HCT116 (cell line): Measurements from ENCODE around the gene KIAA0825. TPM values are rescaled to one million over a fixed set of nuclear protein-coding genes. Genes with fewer than 3 reads are reported as not detected.

Experiments used
- ATAC-seq: fragments of 200-7000 bp; cut with Tn5 transposase; 2 replicates; pipeline ENCODE4 v1.9.1; 2020; ENCODE audit warnings: mild to moderate bottlenecking, moderate library complexity
- BruUV-seq: library from RNA; stranded (reverse); fragments of 400-500 nt; replicated peaks from 2 replicates; lab custom pipeline; 2021; lab: Mats Ljungman, UMichigan
- CTCF ChIA-PET: fragments of 300-600 bp; sonication (Branson Sonifier 250); formaldehyde crosslinking; loops from one replicate; lab custom pipeline; 2021; ENCODE audit warnings: antibody characterized with exemption; lab: Charles Lee
- POLR2A ChIA-PET: fragments of 300-600, 350-600 bp; sonication (Branson Sonifier 250); formaldehyde crosslinking; loops from one replicate; lab custom pipeline; 2021; ENCODE audit warnings: antibody characterized with exemption; lab: Charles Lee
- RAD21 ChIA-PET, 2 experiments: fragments of 300-600 bp; sonication (Branson Sonifier 250); formaldehyde crosslinking; loops; one replicate each; lab custom pipeline; 2023; ENCODE audit warnings: low total read pairs in 2 of 2; ENCODE audit not compliant: uncharacterized antibody in 2 of 2, unreplicated experiment in 2 of 2, low non-redundant PET in 1 of 2; lab: Charles Lee
- DNase-seq: peaks from one replicate; pipeline ENCODE4 v3.0.0-alpha.2; 2010; ENCODE audit warnings: low read depth, low spot score
- H2AFZ ChIP-seq: fragments of 200-600 bp; shearing (Covaris generic), sonication (generic); 2 replicates; pipeline ENCODE4 v1.6.1; 2017; ENCODE audit warnings: low read depth, mixed run types, mixed read lengths, antibody characterized with exemption, low read length; ENCODE audit not compliant: poor library complexity, severe bottlenecking
- H3K27ac ChIP-seq: 2 replicates; pipeline ENCODE4 v1.5.1; 2012; ENCODE audit warnings: low read depth, low read length
- H3K27me3 ChIP-seq: fragments of 200-600 bp; sonication (generic); 2 replicates; pipeline ENCODE4 v1.6.1; 2016; ENCODE audit warnings: mixed run types, low read length, mixed read lengths; ENCODE audit not compliant: insufficient read depth
- H3K36me3 ChIP-seq, 2 experiments: fragments of 200-500 bp in 1 of 2; fragments of 200-600 bp in 1 of 2; sonication (Bioruptor generic) in 1 of 2; sonication (generic) in 1 of 2; 2 replicates each; pipeline versions ENCODE4 v1.5.1 to v1.6.1; 2014 to 2016; ENCODE audit warnings: low read length in 2 of 2, inconsistent platforms in 1 of 2, mixed read lengths in 1 of 2, mixed run types in 1 of 2; ENCODE audit not compliant: insufficient read depth in 2 of 2, control insufficient read depth in 1 of 2
- H3K4me1 ChIP-seq, 2 experiments: fragments of 200-600 bp in 1 of 2; sonication (generic) in 1 of 2; 2 replicates each; pipeline versions ENCODE4 v1.5.1 to v1.6.1; 2012 to 2017; ENCODE audit warnings: low read length in 2 of 2, inconsistent platforms in 1 of 2, mild to moderate bottlenecking in 1 of 2, mixed read lengths in 1 of 2, mixed run types in 1 of 2, moderate library complexity in 1 of 2; ENCODE audit not compliant: insufficient read depth in 2 of 2, control insufficient read depth in 1 of 2
- H3K4me2 ChIP-seq: fragments of 200-600 bp; sonication (generic); 2 replicates; pipeline ENCODE4 v1.6.1; 2017; ENCODE audit warnings: mixed run types, low read length, mixed read lengths
- H3K4me3 ChIP-seq, 2 experiments: fragments of 200-600 bp in 1 of 2; sonication (generic) in 1 of 2; replicated peaks in 1 of 2; 2 replicates each; pipeline ENCODE4 v1.5.1; 2011 to 2016; ENCODE audit warnings: low read length in 2 of 2, control low read depth in 1 of 2, low read depth in 1 of 2, mild to moderate bottlenecking in 1 of 2, mixed read lengths in 1 of 2, mixed run types in 1 of 2
- H3K79me2 ChIP-seq: fragments of 200-600 bp; sonication (generic); 2 replicates; pipeline ENCODE4 v1.6.1; 2017; ENCODE audit warnings: mild to moderate bottlenecking, mixed run types, low read length, moderate library complexity, mixed read lengths; ENCODE audit not compliant: insufficient read depth
- H3K9ac ChIP-seq: fragments of 200-600 bp; sonication (generic); 2 replicates; pipeline ENCODE4 v1.6.1; 2016; ENCODE audit warnings: low read length, mixed read lengths
- H3K9me2 ChIP-seq: fragments of 200-600 bp; sonication (generic), shearing (Covaris generic); 2 replicates; pipeline ENCODE4 v1.6.1; 2017; ENCODE audit warnings: mixed run types, mild to moderate bottlenecking, moderate library complexity; ENCODE audit not compliant: insufficient read depth
- H3K9me3 ChIP-seq, 2 experiments: fragments of 200-500 bp in 1 of 2; fragments of 200-600 bp in 1 of 2; sonication (Bioruptor generic) in 1 of 2; sonication (generic) in 1 of 2; 2 replicates each; pipeline ENCODE4 v1.6.1; 2014 to 2017; ENCODE audit warnings: low read length in 2 of 2, mixed read lengths in 2 of 2, inconsistent platforms in 1 of 2, low read depth in 1 of 2, mild to moderate bottlenecking in 1 of 2, mixed run types in 1 of 2, moderate library complexity in 1 of 2; ENCODE audit not compliant: control insufficient read depth in 1 of 2, insufficient read depth in 1 of 2
- H4K20me1 ChIP-seq: fragments of 200-600 bp; sonication (generic), shearing (Covaris generic); 2 replicates; pipeline ENCODE4 v1.6.1; 2017; ENCODE audit warnings: mixed run types, mild to moderate bottlenecking, moderate library complexity; ENCODE audit not compliant: insufficient read depth
- ATF3 ChIP-seq: IDR thresholded peaks from 2 replicates; pipeline ENCODE4 v1.6.1; 2012
- CBX3 ChIP-seq: IDR thresholded peaks from 2 replicates; pipeline ENCODE4 v1.6.1; 2012; ENCODE audit warnings: low read depth
- CEBPB ChIP-seq: IDR thresholded peaks from 2 replicates; pipeline ENCODE4 v1.6.1; 2012; ENCODE audit warnings: low read depth
- EZH2phosphoT487 ChIP-seq: fragments of 200-600 bp; IDR thresholded peaks from 2 replicates; pipeline ENCODE4 v1.6.1; 2018; ENCODE audit warnings: antibody characterized with exemption, borderline replicate concordance
- POLR2A ChIP-seq: IDR thresholded peaks from 2 replicates; pipeline ENCODE4 v1.7.0; 2011; ENCODE audit warnings: borderline replicate concordance; ENCODE audit not compliant: insufficient read depth, insufficient read length; ENCODE audit errors: extremely low read depth
- POLR2AphosphoS5 ChIP-seq: IDR thresholded peaks from 2 replicates; pipeline ENCODE4 v1.6.1; 2011; ENCODE audit warnings: mild to moderate bottlenecking, low read depth, low read length, moderate library complexity
- REST ChIP-seq: IDR thresholded peaks from 2 replicates; pipeline ENCODE4 v1.6.1; 2012; ENCODE audit warnings: low read depth
- SIN3A ChIP-seq: IDR thresholded peaks from 2 replicates; pipeline ENCODE4 v1.6.1; 2012; ENCODE audit warnings: low read depth
- SP1 ChIP-seq: IDR thresholded peaks from 2 replicates; pipeline ENCODE4 v1.6.1; 2012; ENCODE audit warnings: low read depth
- YY1 ChIP-seq: IDR thresholded peaks from 2 replicates; pipeline ENCODE4 v1.6.1; 2011; ENCODE audit warnings: low read length, low read depth, moderate library complexity, mild to moderate bottlenecking; ENCODE audit not compliant: insufficient replicate concordance; ENCODE audit errors: extremely low read depth
- ZFX ChIP-seq: fragments of 450-650 bp; IDR thresholded peaks from 2 replicates; pipeline ENCODE4 v1.6.1; 2017
- ZNF274 ChIP-seq: fragments of 200-500 bp; sonication (Bioruptor generic); IDR thresholded peaks from 2 replicates; pipeline ENCODE4 v1.6.1; 2014; ENCODE audit warnings: mild to moderate bottlenecking, low read depth, low read length, inconsistent platforms
- intact Hi-C: fragments of 100-400 bp; cut with micrococcal nuclease; formaldehyde crosslinking; loops from 2 replicates; pipeline ENCODE4 v1.10.0; 2022
- total RNA-seq: library from RNA; stranded (reverse); gene quantifications from one replicate; pipeline ENCODE4 v1.2.1, GENCODE V29; 2021; ENCODE audit not compliant: unreplicated experiment

KIAA0825 gene
- total RNA-seq, 1 experiment from 2014 or later, result 1.4 TPM

GRCh38 chr5:94309141-94309540 lies 309.3 kb downstream of the KIAA0825 start:
- no TSS peak for BruUV-seq
- POLR2A ChIA-PET, result no interaction called here

More at GRCh38 chr5:94309141-94309540, 309.3 kb downstream of the KIAA0825 start:
- no peak overlapping the region for H2AFZ ChIP-seq
- H3K9ac ChIP-seq, result no peak overlapping the region
- RAD21 ChIA-PET, result no interaction called here
- H3K79me2 ChIP-seq, result no peaks in the 10 kb centered on the region
- H3K27me3 ChIP-seq, result no peaks in the 10 kb centered on the region
- no peaks in the 10 kb centered on the region for H3K9me2 ChIP-seq
- H3K4me3 ChIP-seq, result no peak overlapping the region
- H4K20me1 ChIP-seq, result no peaks in the 10 kb centered on the region
- no peak overlapping the region for H3K27ac ChIP-seq
- no peaks in the 10 kb centered on the region for H3K9me3 ChIP-seq
- no peaks in the 10 kb centered on the region for H3K36me3 ChIP-seq
- no peak for TF ChIP-seq ZFX
- no peak for TF ChIP-seq ATF3
- no peak for TF ChIP-seq CBX3
- TF ChIP-seq ZNF274, result no peak
- TF ChIP-seq SP1, result no peak
- TF ChIP-seq POLR2AphosphoS5, result no peak
- TF ChIP-seq REST, result no peak
- no peak for TF ChIP-seq EZH2phosphoT487
- no peak for TF ChIP-seq SIN3A
- no peak for TF ChIP-seq POLR2A
- TF ChIP-seq YY1, result no peak
- TF ChIP-seq CEBPB, result no peak
- no peak overlapping the region for H3K4me2 ChIP-seq
- ATAC-seq (no peak), DNase-seq (no peak)
- intact Hi-C loops, result no loop called here
- H3K4me1 ChIP-seq, result no peaks in the 10 kb centered on the region
- CTCF ChIA-PET, result no interaction called here
